ENCODE data around the gene MOCS3. TPM values are rescaled to one million over a fixed set of nuclear protein-coding genes. Genes with fewer than 3 reads are reported as not detected.

The MOCS3 gene
- total and polyA plus RNA-seq, 2 of the 13 experiments (the other 11 are each of a cell fraction or from before 2014, with no cell fraction given) = 3.7 to 8.4 TPM

- no peak for TF ChIP-seq KAT8 (CRISPR knock-in tag; IDR thresholded peaks at IDR 0.05)
- peak; percentile 90 for TF ChIP-seq KDM2A (CRISPR knock-in tag; IDR thresholded peaks at IDR 0.05; ENCODE audit: borderline replicate concordance, low read depth)
- 0 out of 2 replicates have a peak, but pooled peaks have one; percentile 45 for TF ChIP-seq THAP7 (CRISPR knock-in tag; IDR thresholded peaks at IDR 0.05)
- no peak; the same call in 1 of the 2 replicates for TF ChIP-seq ZNF513 (CRISPR knock-in tag; conservative IDR thresholded peaks at IDR 0.05)
- TF ChIP-seq ZNF280D (CRISPR knock-in tag; IDR thresholded peaks at IDR 0.05) = peak; percentile 96; the same call in 1 of the 2 replicates
- peak; percentile 76; the same call in 1 of the 2 replicates for TF ChIP-seq DMAP1 (CRISPR knock-in tag; IDR thresholded peaks at IDR 0.05)
- TF ChIP-seq MAFG (CRISPR knock-in tag; IDR thresholded peaks at IDR 0.05) = no peak
- peak; percentile 82 for TF ChIP-seq ZIK1 (CRISPR knock-in tag; IDR thresholded peaks at IDR 0.05; ENCODE audit: borderline replicate concordance, low read depth)
- no peak for TF ChIP-seq ZNF615 (CRISPR knock-in tag; IDR thresholded peaks at IDR 0.05; ENCODE audit: borderline replicate concordance)
- peak; percentile 80; the same call in 1 of the 2 replicates for TF ChIP-seq ZNF839 (CRISPR knock-in tag; IDR thresholded peaks at IDR 0.05; ENCODE audit: borderline replicate concordance)
- TF ChIP-seq SNAPC2 (CRISPR knock-in tag; IDR thresholded peaks at IDR 0.05) = no peak
- TF ChIP-seq ELF1 (CRISPR knock-in tag; IDR thresholded peaks at IDR 0.05) = peak; percentile 95
- no peak for TF ChIP-seq HDAC6 (IDR thresholded peaks at IDR 0.05; ENCODE audit: low read depth, low read length)
- TF ChIP-seq ZNF510 (CRISPR knock-in tag; IDR thresholded peaks at IDR 0.05; ENCODE audit: low read depth) = 0 out of 2 replicates have a peak, but pooled peaks have one; percentile 39
- peak; percentile 65; the same call in 1 of the 2 replicates for TF ChIP-seq RXRB (CRISPR knock-in tag; IDR thresholded peaks at IDR 0.05; ENCODE audit: borderline replicate concordance)
- TF ChIP-seq ZNF224 (CRISPR knock-in tag; IDR thresholded peaks at IDR 0.05) = peak; percentile 82; the same call in 1 of the 2 replicates
- peak; percentile 64; the same call in 1 of the 2 replicates for TF ChIP-seq MXD4 (CRISPR knock-in tag; IDR thresholded peaks at IDR 0.05)
- TF ChIP-seq ONECUT2 (CRISPR knock-in tag; IDR thresholded peaks at IDR 0.05) = no peak
- TF ChIP-seq ZNF747 (CRISPR knock-in tag; IDR thresholded peaks at IDR 0.05; ENCODE audit: borderline replicate concordance) = peak; percentile 1; the same call in 1 of the 2 replicates
- 0 out of 2 replicates have a peak, but pooled peaks have one; percentile 83 for TF ChIP-seq FOXK1 (CRISPR knock-in tag; IDR thresholded peaks at IDR 0.05; ENCODE audit: borderline replicate concordance, low read depth)
- no peak for TF ChIP-seq DMTF1 (CRISPR knock-in tag; IDR thresholded peaks at IDR 0.05)
Observed at GRCh38 chr20:50957798-50958614, 612 bp upstream of the MOCS3 start, which contains the start of gene DPM1 (continued).

All from HepG2 (cell line).